K562 (cell line): ENCODE measurements around the gene USP6. TPM values are rescaled to one million over a fixed set of nuclear protein-coding genes. Genes with fewer than 3 reads are reported as not detected.

Source experiments
- ATAC-seq: fragments of 200-7000 bp; cut with Tn5 transposase; 3 replicates; pipeline ENCODE4 v1.9.1; 2020; ENCODE audit warnings: moderate library complexity
- BruUV-seq: library from RNA; stranded (reverse); fragments of 400-500 nt; replicated peaks from 2 replicates; lab custom pipeline; 2021; lab: Mats Ljungman, UMichigan
- CTCF ChIA-PET: fragments of 300-600 bp; formaldehyde crosslinking; extraction: SDS; loops from one replicate; lab custom pipeline; 2021; ENCODE audit warnings: low intra/inter-chr PET ratio; lab: Yijun Ruan, JAX
- POLR2A ChIA-PET: fragments of 300-600, 350-650 bp; sonication (Branson Sonifier 250); formaldehyde crosslinking; extraction: SDS; loops from one replicate; lab custom pipeline; 2021; ENCODE audit warnings: antibody characterized with exemption, inconsistent platforms; lab: Yijun Ruan, JAX
- DNase-seq, 4 experiments: peaks; one replicate each; pipeline versions ENCODE4 v3.0.0 to v3.0.0-alpha.2; 2011 to 2018; ENCODE audit warnings: low spot score in 3 of 4, mixed read lengths in 3 of 4; ENCODE audit errors: extremely low read depth in 1 of 4
- FAIRE-seq: peaks from 2 replicates; lab custom pipeline; 2011; peaks lifted over from hg19 to GRCh38; lab: Jason Lieb, UNC
- H2AFZ ChIP-seq: 2 replicates; pipeline ENCODE4 v1.6.0; 2011; ENCODE audit warnings: low read depth, low read length, control low read depth, inconsistent platforms
- H3K27ac ChIP-seq: fragments of 200-600 bp; 3 replicates; pipeline ENCODE4 v1.8.0; 2011; ENCODE audit warnings: low read depth, mild to moderate bottlenecking, control low read depth, inconsistent platforms, low read length, moderate library complexity, mixed read lengths; ENCODE audit errors: extremely low read depth
- H3K27me3 ChIP-seq, 2 experiments: fragments of 300-600 bp in 1 of 2; 2 replicates in 1 of 2; 3 replicates in 1 of 2; pipeline versions ENCODE4 v1.6.0 to v1.8.0; 2011; ENCODE audit warnings: inconsistent platforms in 2 of 2, low read length in 2 of 2, mild to moderate bottlenecking in 1 of 2, mixed read lengths in 1 of 2, moderate library complexity in 1 of 2; ENCODE audit not compliant: control insufficient read depth in 2 of 2, insufficient read depth in 2 of 2
- H3K36me3 ChIP-seq: fragments of 300-600 bp; 3 replicates; pipeline ENCODE4 v1.8.0; 2011; ENCODE audit warnings: mild to moderate bottlenecking, low read length, inconsistent platforms; ENCODE audit not compliant: control insufficient read depth, insufficient read depth
- H3K4me1 ChIP-seq, 2 experiments: fragments of 200-600 bp in 1 of 2; replicated peaks in 1 of 2; 2 replicates in 1 of 2; 3 replicates in 1 of 2; pipeline versions ENCODE4 v1.5.1 to v1.8.0; 2011; ENCODE audit warnings: inconsistent platforms in 2 of 2, low read length in 2 of 2, mild to moderate bottlenecking in 1 of 2, mixed read lengths in 1 of 2, moderate library complexity in 1 of 2; ENCODE audit not compliant: control insufficient read depth in 2 of 2, insufficient read depth in 2 of 2
- H3K4me2 ChIP-seq: 2 replicates; pipeline ENCODE4 v1.6.1; 2011; ENCODE audit warnings: low read length, control low read depth, inconsistent platforms, mixed read lengths; ENCODE audit not compliant: insufficient read depth
- H3K4me3 ChIP-seq: fragments of 200-600 bp; sonication (generic), shearing (Covaris generic); 2 replicates; pipeline ENCODE4 v1.5.1; 2016; ENCODE audit warnings: control low read depth, inconsistent platforms
- H3K79me2 ChIP-seq: fragments of 200-600 bp; 3 replicates; pipeline ENCODE4 v1.8.0; 2011; ENCODE audit warnings: low read length, inconsistent platforms; ENCODE audit not compliant: control insufficient read depth, insufficient read depth
- H3K9ac ChIP-seq, 2 experiments: 2 replicates each; pipeline versions ENCODE4 v1.6.0 to v1.6.1; 2011; ENCODE audit warnings: low read depth in 2 of 2, low read length in 2 of 2, control low read depth in 1 of 2, inconsistent platforms in 1 of 2, mild to moderate bottlenecking in 1 of 2, mixed read lengths in 1 of 2; ENCODE audit not compliant: insufficient read depth in 1 of 2
- H3K9me1 ChIP-seq: one replicate; pipeline ENCODE4 v1.6.0; 2011; ENCODE audit warnings: inconsistent platforms, mild to moderate bottlenecking, low read length, moderate library complexity; ENCODE audit not compliant: control insufficient read depth, insufficient read depth
- H3K9me3 ChIP-seq: replicated peaks from 2 replicates; pipeline ENCODE4 v1.5.1; 2011; ENCODE audit warnings: low read depth, low read length, inconsistent platforms; ENCODE audit not compliant: control insufficient read depth, insufficient read depth
- H4K20me1 ChIP-seq: replicated peaks from 2 replicates; pipeline ENCODE4 v1.6.1; 2011; ENCODE audit warnings: low read length, inconsistent platforms, mixed read lengths; ENCODE audit not compliant: control insufficient read depth, insufficient read depth
- ARHGAP35 ChIP-seq: fragments of 450-650 bp; IDR thresholded peaks from 2 replicates; pipeline ENCODE4 v1.6.1; 2018; ENCODE audit not compliant: partially characterized antibody
- KDM5B ChIP-seq: fragments of 200-600 bp; sonication (generic); IDR thresholded peaks from 2 replicates; pipeline ENCODE4 v1.6.1; 2012; ENCODE audit warnings: low read depth, mild to moderate bottlenecking, moderate library complexity, low read length, control low read depth, inconsistent platforms; ENCODE audit not compliant: insufficient replicate concordance
- KLF1 ChIP-seq: fragments of 450-650 bp; IDR thresholded peaks from 2 replicates; pipeline ENCODE4 v1.6.1; 2016; ENCODE audit warnings: missing genetic modification characterization, missing compliant biosample characterization
- MTA3 ChIP-seq: fragments of 450-650 bp; formaldehyde crosslinking; IDR thresholded peaks from 2 replicates; pipeline ENCODE4 v1.6.1; 2017; ENCODE audit warnings: mild to moderate bottlenecking, borderline replicate concordance
- PHB ChIP-seq: fragments of 250-450 bp; sonication (Bioruptor Pico); IDR thresholded peaks from 2 replicates; pipeline ENCODE4 v1.5.0; 2021
- SMAD4 ChIP-seq: fragments of 250-450 bp; sonication (Bioruptor Pico); conservative IDR thresholded peaks from 2 replicates; pipeline ENCODE4 v1.8.0; 2021; ENCODE audit warnings: inconsistent platforms, mild to moderate bottlenecking, moderate library complexity
- SPI1 ChIP-seq: IDR thresholded peaks from 2 replicates; pipeline ENCODE4 v1.6.1; 2011; ENCODE audit warnings: low read depth, low read length, control low read depth, borderline replicate concordance
- SRF ChIP-seq, 2 experiments: fragments of 250-450, 450-650 bp in 1 of 2; sonication (Bioruptor Pico) in 1 of 2; sonication (generic) in 1 of 2; formaldehyde crosslinking; IDR thresholded peaks; 2 replicates each; pipeline versions ENCODE4 v1.5.0 to v1.5.1; 2020 to 2022; ENCODE audit warnings: mild to moderate bottlenecking in 1 of 2, missing genetic modification reagents in 1 of 2
- ZBTB1 ChIP-seq: sonication (generic); formaldehyde crosslinking; IDR thresholded peaks from 2 replicates; pipeline ENCODE4 v1.8.1; 2023; ENCODE audit warnings: missing genetic modification reagents, low read depth, mild to moderate bottlenecking, borderline replicate concordance
- ZFP36 ChIP-seq: fragments of 150-350 bp; IDR thresholded peaks from 2 replicates; pipeline ENCODE4 v1.6.1; 2018; ENCODE audit warnings: low read length, low read depth; ENCODE audit not compliant: partially characterized antibody
- ZNF197 ChIP-seq: fragments of 200-800 bp; sonication (Bioruptor generic); IDR thresholded peaks from 2 replicates; pipeline ENCODE4 v1.6.1; 2016; ENCODE audit warnings: low read depth, missing genetic modification characterization, missing compliant biosample characterization
- ZNF253 ChIP-seq: fragments of 250-450 bp; sonication (Bioruptor Pico); conservative IDR thresholded peaks from 2 replicates; pipeline ENCODE4 v1.6.1; 2021; ENCODE audit warnings: mild to moderate bottlenecking
- ZNF282 ChIP-seq: sonication (generic); formaldehyde crosslinking; IDR thresholded peaks from 2 replicates; pipeline ENCODE4 v1.8.1; 2023; ENCODE audit warnings: missing genetic modification reagents
- ZNF347 ChIP-seq: fragments of 450-650 bp; formaldehyde crosslinking; IDR thresholded peaks from 2 replicates; pipeline ENCODE4 v1.4.0; 2020; ENCODE audit warnings: low read depth, mild to moderate bottlenecking, moderate library complexity
- ZNF551 ChIP-seq: fragments of 250-450 bp; sonication (Bioruptor Pico); IDR thresholded peaks from 2 replicates; pipeline ENCODE4 v1.5.0; 2021; ENCODE audit warnings: mild to moderate bottlenecking, moderate library complexity
- WGBS: fragments of 100-300 bp; shearing (Covaris generic); methylation state at CpG from one replicate; pipeline ENCODE4 v1.1.6; 2016; ENCODE audit warnings: low coverage, mixed read lengths; ENCODE audit not compliant: insufficient coverage; ENCODE audit errors: missing lambda C conversion rate; 5-methylcytosine and 5-hydroxymethylcytosine counted together
- in situ Hi-C: fragments of 300-500 bp; cut with MboI; formaldehyde crosslinking; loops from 4 replicates; pipeline ENCODE4 v1.15.0; 2018; ENCODE audit warnings: inconsistent platforms, mixed read lengths
- intact Hi-C: fragments of 100-400 bp; cut with micrococcal nuclease; formaldehyde crosslinking; loops from 2 replicates; pipeline ENCODE4 v1.14.2; 2022
- polyA plus RNA-seq, 8 experiments: library from polyadenylated mRNA; depleted of rRNA in 4 of 8; stranded (reverse) in 5 of 8; unstranded in 3 of 8; fragments of >200 nt; fragmentation: Nextera tagmentation in 2 of 8; fragmentation: Illumina TruSeq in 1 of 8; extraction: Ambion mirVana in 2 of 8; extraction: Trizol in 1 of 8; gene quantifications; 2 replicates each; pipeline versions ENCODE4 v1.2.1 to v1.2.3, GENCODE V29; 2011 to 2014; ENCODE audit warnings: inconsistent platforms in 1 of 8, missing spikeins in 1 of 8
- total RNA-seq, 7 experiments: library from RNA; depleted of rRNA in 6 of 7; stranded (reverse); fragments of >200 nt in 6 of 7; fragmentation: Illumina TruSeq in 2 of 7; extraction: Trizol in 2 of 7; gene quantifications; 2 replicates each; pipeline versions ENCODE4 v1.2.1 to v1.2.3, GENCODE V29; 2011 to 2021; ENCODE audit warnings: low replicate concordance in 1 of 7

USP6 gene
- total and polyA plus RNA-seq, 9 of the 15 experiments (the other 6 are each of a cell fraction or from before 2014, with no cell fraction given), result 0.01 to 0.09 (median 0.04) TPM; not detected in 4

DNA sequence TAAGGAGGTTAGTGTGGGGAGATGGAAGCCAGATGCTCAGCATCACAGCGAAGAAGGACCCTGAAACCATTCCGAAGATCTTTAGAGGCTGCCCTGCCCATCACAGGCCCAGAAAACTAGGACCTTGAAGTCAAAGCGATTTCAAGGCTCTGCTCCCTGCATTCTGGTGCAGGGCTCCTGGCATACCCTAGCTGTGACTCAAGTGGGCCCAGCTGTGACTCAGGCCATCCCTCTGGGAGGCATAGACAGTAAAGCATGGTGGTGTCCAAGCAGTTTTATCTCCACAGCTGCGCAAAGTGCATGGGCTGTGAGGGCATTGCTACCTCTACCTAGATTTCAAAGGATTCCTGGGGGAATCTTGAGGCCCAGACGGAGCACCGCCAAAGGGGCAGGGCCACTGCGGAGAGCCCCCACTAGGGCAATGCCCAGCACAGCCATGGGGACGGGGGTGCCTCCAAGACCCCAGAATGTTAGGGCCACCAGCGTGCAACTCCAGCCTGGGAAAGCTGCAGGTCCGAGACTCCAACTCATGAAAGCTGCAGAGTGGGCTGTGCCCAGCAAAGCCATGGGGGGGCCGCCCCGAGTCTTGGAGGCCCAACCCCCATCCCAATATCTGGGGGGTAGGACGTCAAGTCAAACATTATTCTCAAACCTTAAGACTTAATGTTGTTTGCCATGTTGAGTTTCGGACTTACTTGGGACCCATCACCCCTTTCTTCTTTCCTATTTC lies 87.5 kb downstream of the USP6 start:
- H3K4me3 ChIP-seq, result no peak overlapping the region
- POLR2A ChIA-PET, result no interaction called here
- no peaks in the 10 kb centered on the region for H4K20me1 ChIP-seq
- ATAC-seq, result no peak
- 4% methylated on average over 9 of the region's 14 CpGs for WGBS
- H3K4me2 ChIP-seq, result no peak overlapping the region
- no TSS peak for BruUV-seq
- no peak for FAIRE-seq
- DNase-seq, result no peak
- H3K9ac ChIP-seq, result no peak overlapping the region
- no peaks in the 10 kb centered on the region for H3K36me3 ChIP-seq
- intact Hi-C loops, result no loop called here
- H2AFZ ChIP-seq, result no peak overlapping the region
- TF ChIP-seq SPI1 (no peak), KDM5B (no peak), MTA3 (no peak), KLF1 (tag) (no peak), ZNF282 (CRISPR knock-in tag) (no peak), ARHGAP35 (no peak), ZNF551 (CRISPR knock-in tag) (no peak), SMAD4 (CRISPR knock-in tag) (no peak), ZNF347 (CRISPR knock-in tag) (no peak), PHB (CRISPR knock-in tag) (no peak), ZNF197 (CRISPR knock-in tag) (no peak), ZBTB1 (CRISPR knock-in tag) (no peak), SRF (CRISPR knock-in tag; IDR thresholded peaks at IDR 0.05) (no peak), ZNF253 (CRISPR knock-in tag) (no peak), ZFP36 (no peak)
- TF ChIP-seq, all 486 proteins: peak for 0
- Histone ChIP-seq H3K79me2 (no peaks in the 10 kb centered on the region), H3K9me3 (no peaks in the 10 kb centered on the region), H3K27me3 (peaks cover 5 to 21% of the 10 kb centered on the region in 2 experiments; a peak in 3 of 5 replicates), H3K9me1 (no peaks in the 10 kb centered on the region), H3K27ac (no peak overlapping the region), H3K4me1 (no peaks in the 10 kb centered on the region)
- CTCF ChIA-PET, result no interaction called here
- in situ Hi-C loops, result no loop called here
